GM03348 (cell line): Measurements from ENCODE around the gene THSD4.
"Not testable (repeated sequence)": the region's sequence is repeated elsewhere in the genome, so short reads cannot be mapped to it uniquely, and the experiment has no call there.

ENCODE experiments used
- DNase-seq: peaks from one replicate; pipeline ENCODE4 v3.0.0; 2012; ENCODE audit warnings: low spot score

THSD4 gene

DNA sequence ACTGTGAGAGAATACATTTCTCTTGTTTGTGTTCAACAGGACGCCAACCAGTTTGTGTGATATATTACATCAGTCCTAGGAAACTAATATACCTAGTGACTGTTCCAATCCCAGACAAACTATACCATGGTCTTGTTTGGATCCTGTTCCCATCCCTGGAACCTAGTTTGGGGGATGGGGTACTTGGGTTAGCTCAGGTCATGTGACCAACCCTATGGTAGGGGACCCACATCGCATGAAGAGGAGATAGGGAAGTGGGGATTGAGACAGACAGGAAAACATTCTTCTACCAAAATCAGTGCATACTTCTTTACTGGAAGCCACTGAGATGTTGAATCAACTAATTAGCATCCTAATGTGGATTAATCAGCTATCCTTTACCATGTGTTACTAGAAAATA, 146.1 kb downstream of the THSD4 start:
- DNase-seq = no peak

DNA sequence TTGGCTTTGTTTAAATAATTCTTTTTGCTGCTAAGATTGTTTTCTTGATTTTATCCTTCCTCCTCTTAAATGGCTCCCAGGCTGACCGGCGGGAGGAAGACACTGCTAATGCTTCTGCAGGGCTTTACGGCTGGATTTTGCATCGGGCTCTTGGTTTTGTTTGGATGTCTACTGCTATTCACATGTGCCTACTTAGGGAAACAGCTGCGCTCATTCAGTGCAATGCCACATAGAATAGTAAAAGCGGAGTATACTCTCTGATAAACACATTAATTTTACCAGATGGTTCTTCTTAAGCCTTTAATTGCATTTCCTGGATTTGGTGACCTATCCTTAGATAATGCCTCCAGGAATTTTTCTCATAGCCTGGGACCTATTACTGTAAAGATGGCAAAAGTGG, 146.6 kb downstream of the THSD4 start:
- DNase-seq = no peak

DNA sequence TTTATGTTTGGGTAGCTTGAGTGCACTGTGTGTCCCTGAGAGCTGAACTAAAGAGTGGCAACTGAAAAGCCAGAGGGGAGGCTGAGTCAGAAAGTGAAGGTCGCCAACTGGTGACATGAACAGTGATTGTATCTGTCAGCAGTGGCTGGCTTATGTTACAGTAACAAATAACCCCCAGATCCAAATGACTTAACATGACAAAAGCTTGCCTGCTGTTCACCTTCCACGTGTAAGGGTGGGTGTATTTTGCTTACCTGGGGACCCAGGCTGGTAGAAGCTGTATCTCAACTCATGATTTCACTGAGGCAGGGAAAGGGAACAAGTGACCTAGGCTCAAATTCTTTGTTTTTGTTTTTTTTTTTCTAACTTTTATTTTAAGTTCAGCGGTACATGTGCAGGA, 147.3 kb downstream of the THSD4 start:
- DNase-seq = no peak

DNA sequence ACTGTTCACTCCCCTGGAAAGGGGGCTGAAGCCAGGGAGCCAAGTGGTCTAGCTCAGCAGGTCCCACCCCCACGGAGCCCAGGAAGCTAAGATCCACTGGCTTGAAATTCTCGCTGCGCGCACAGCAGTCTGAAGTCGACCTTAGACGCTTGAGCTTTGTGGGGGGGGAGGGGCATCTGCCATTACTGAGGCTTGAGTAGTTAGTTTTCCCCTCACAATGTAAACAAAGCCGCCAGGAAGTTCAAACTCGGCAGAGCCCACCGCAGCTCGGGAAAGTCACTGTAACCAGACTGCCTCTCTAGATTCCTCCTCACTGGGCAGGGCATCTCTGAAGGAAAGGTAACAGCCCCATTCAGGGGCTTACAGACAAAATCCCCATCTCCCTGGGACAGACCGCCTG, 150.3 kb downstream of the THSD4 start:
- DNase-seq = not testable (repeated sequence)

DNA sequence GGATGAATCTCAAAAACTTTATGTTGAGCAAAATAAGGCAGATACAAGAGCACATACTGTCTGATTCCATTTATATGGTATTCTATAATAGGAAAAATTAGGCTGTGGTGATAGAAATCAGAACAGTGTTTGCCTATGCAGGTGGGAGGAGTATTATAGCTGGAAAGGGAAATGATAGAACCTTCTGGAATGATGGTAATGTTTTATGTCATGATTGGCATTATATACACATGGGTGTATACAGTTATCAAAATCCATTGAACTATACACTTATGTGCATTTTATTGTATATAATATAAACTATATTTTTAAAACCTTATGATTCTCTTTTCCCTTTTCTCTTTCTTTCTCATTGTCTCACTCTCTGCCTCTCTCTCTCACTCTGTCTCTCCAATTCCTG, 156.1 kb downstream of the THSD4 start:
- no peak for DNase-seq

DNA sequence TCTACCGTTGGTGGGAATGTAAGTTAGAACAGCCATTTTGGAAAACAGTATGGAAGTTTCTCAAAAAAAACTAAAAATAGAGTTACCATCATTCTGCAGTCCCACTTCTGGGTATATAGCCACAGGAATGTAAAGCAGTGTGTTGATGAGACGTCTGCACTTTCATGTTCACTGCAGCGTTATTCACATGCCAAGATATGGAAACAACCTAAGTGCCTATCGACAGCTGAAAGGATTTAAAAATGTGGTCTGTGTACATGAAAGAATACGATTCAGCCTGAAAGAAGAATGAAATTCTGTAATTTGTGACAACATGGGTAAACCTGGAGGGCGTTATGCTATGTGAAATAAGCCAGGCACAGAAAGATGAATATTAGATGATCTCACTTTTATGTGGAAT, 157.7 kb downstream of the THSD4 start:
- DNase-seq = peak; percentile 26

DNA sequence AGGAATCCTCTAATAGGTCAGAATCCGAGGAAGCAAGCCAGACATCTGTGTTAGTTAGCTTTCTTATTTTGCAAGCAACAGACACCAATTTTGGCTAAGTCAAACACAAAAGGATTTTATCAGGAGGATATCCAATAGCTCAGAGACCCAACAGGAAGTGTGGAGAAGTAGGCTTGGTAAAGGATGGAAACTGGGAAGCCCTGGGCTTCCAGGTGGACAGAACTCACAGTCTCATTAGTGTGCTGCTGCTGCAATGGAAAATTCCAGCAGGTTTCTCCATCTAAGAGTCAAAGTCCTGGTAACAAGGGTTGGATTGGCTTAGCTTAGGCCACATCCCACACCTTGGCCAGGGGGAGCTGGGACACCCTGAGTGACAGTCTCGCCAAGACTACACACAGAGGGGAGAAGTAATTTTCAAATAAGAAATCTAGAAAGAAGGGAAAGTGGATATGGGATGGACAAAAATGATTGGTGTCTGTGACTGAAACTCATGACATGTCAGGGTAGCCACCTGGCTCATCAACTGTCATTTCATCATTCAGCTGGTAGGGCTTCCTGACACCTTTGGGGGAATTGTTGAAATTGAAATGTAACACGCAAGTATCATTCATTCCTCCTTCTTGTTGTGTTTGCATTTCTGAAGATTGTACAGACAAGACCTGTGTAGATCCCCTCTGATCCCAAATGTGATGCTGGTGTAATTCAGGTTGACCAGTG, 158.6 kb downstream of the THSD4 start:
- DNase-seq = peak; percentile 27

DNA sequence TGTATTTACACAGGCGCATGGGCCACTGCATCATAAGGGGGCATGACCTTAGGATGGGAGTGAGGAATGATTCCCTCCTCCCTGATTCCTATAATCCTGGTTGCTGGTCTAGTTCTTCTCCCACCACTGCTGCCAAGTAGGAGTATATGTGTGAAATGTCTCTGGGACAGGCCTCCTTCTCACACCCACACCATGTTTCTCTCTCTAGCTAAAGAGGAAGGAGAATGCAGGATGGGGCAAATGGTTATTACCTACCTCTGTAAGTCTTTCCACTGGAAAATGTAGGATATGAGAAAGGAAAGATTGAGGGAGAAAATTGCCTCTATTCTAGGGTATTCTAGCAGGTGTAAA, 159.2 kb downstream of the THSD4 start:
- DNase-seq = no peak

DNA sequence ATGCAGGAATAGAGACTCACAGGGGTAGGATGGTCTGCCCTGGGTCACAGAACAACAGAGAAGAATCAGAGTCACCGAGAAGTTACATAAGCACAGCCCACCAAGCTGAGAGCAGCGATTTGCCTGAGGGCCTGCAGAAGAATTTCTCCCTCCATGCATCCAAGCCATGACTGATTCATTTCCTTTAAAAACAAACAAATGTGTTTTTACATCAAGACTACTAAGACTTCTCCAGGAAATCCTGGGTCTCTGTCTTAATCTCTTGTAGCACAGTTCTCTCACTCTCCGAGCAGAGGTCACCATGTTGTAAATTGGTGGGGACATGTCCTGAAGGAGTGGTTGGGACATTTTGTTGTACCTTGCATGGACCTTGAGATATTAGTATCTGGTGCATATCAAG, 159.8 kb downstream of the THSD4 start:
- DNase-seq = peak; percentile 45

DNA sequence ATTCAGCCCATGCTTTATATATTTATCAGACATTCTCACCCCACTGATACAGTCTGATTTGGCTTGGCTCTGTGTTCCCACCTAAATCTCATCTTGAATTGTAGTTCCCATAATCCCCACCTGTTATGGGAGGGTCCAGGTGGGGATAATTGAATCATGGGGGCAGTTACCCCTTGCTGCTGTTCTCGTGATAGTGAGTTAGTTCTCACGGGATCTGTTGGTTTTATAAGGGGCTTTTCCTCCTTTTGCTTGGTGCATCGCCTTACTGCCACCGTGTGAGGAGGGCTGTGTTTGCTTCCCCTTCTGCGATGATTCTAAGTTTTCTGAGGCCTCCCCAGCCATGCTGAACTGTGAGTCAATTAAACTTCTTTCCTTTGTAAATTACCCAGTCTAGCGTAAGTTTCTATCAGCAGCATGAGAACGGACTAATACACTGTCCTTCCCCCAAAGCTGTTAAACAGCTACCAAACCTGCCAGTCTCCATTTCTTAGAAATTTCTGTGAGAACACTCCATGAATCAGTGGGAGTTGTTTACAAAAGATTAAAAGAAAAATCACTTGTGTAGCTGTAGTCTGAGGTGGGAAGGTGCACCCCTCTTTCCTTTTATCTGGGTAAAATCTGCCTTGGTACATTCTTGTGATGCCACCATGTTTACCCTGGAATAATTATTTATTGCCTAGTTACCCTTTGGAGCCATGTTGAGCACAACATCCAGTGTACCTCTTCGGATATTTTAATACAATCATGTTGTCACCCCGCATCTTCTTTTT, 160.5 kb downstream of the THSD4 start:
- DNase-seq = no peak

DNA sequence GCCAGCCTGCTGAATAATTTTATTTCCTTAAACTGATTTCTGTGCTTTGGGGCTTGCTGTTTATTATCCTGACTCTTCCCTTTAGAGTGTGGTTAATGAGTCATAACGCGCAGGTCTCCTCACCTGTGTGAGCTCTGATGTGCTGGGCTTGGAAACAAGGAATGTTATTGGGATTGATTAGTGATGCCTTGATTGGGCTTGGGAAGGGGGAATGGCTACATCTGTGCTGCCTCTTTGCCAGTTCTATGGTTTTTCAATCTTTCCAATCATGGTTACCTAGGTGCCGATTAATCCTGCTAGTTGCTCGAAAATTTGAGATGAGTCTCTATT, 161.0 kb downstream of the THSD4 start:
- no peak for DNase-seq

DNA sequence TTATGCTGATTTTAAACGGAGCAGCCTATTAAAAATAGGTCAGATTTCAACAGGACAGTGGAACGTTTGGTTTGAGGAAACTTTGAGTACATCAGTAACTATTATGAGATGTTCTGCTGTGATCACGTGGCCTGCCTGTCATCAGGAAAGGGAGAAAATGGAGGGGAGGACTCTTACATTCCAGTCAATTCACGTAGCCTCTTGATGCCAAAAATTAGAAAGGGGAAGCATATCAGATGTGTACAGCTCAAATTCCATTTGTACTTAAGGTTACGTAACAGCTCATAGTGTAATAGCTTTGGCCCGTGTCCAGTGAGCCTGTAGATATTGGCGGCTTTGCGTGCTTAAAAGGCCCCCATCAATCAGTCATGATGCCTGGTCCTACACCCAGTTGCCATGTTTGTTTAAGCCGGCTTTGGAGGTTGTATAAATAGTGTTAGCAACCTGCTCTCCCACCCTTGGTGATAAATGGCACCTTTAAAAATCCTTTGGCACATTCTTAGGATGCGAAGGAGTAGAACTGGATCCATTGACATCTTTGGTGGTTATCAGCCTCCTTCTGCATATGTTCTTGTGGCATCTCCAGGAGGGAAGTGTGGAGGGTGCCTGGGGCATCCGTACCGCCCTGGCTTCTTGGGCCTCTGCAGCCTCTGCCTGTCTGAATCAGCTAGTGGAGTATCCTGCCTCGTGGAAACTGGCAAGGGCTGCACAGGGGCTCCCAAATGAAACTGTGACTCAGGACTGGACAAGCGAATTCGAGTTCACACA, 163.9 kb downstream of the THSD4 start:
- DNase-seq = peak; percentile 80

DNA sequence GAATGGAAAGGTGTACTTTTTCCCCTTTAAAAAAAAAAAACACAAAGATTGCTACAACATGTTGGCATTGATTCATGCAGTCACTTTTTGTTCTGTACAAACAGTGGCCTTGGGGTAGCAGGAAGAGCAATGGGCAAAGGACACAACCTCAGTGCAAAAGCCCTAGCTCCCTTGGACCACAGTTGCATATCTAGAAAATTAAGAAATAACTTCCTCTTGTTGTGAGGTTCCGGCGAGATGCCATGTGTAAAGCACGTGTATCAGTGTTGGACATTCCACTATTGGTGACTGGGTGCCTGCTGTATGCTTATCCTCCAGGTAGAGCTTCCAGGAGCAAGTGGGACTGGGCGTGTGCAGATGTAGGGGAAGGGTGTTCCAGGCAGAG, 164.5 kb downstream of the THSD4 start:
- DNase-seq = no peak

DNA sequence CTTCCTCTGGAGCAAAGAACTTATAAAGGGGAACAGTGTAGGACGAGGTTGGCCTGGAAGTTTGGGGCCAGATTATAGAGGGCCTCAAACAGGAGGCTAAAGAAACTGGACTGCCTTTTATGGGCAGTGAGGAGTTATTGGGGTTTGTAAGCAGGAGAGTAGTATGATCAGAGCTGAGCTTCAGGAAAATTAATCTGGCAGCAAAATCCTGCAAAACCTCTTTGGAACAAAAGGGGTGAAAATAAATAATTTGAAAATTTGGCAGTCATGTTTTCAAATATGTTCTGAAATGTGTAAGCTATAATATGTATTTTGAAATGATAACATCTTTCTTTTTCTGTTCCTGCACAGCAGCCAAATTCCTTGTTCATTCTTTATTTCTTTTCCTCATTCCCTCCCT, 164.9 kb downstream of the THSD4 start:
- DNase-seq = no peak

DNA sequence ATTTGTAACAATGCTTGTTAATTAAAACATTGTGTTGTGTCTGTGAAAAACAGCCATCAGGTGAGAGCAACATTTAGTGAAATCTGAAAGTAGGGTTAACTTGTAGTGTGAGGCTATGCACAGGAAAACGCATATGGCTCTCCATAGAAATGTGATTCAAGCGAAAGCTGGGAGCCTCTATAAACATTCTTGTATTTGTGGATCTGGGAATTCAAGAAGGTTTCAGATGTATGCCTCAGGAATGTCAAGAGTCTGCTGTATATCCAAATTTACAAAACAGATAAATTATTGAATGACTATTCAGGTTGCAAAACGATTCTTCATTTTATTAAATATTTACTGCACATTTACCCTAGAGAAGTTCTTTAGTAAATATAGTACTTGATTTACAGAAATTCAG, 166.0 kb downstream of the THSD4 start:
- DNase-seq = no peak

DNA sequence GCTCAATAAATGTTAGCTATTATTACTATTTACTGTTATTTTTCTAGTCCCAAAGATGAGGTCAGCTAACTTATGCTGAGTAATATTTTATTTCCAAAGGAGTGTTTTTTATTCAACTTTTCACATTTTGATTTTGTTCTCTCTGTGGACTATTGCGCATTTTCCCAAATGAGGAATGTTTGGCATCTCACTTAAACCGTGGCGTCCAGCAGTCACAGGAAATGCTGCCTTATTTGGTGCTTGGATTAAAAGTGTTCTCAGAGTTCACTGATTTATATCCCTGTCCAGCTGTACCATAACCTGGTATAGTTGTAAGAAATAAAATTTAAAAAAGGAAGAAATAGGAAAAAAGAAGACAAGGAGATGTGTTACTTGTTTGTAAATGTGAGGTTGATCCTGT, 166.8 kb downstream of the THSD4 start:
- DNase-seq = peak; percentile 73

DNA sequence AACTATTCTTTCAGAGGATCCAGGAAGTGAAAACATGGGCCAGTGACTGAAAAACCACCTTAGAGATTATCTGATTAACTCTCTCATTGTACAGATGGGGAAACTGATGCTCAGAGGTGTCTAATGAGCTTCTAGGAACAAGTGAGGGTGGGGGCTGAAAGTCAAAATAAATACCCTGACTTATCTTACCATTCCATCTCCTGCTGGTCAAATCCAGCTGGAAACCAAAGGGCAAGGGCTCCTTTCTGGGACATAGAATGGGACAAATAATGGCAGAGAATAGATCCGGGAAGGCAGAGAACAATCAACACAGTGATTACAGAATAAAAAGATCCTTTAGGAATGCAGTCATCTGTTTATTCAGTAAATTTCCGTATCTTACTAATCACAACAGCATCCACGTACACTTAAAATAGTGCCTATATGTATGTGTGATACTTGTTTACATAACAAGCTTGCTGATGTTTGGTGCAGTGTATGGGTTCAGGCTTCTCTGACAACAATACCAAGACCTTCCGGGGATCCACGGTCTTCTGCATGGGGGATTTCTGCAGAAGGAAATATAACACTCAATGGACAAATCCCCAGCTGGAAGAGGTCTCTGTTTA, 173.2 kb downstream of the THSD4 start:
- no peak for DNase-seq

DNA sequence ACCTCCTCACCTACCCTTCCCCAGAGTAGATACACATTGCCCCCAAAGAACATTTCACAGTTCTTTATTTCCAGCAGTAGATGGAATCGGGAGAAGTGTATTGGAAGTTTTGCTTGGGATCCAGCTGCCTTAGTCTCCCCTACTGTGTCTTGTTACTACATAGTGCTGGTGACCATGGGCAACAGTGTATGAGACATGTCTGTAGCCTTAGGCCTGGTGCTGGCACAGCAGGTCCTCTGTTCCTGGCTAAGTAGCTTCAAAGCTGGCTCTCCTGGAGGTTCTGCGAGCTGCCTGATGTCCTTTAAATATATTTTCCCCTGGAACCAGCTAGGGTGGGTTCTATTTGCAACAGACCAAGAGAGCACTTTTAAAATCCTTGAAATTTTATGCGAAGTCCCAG, 174.7 kb downstream of the THSD4 start:
- no peak for DNase-seq

DNA sequence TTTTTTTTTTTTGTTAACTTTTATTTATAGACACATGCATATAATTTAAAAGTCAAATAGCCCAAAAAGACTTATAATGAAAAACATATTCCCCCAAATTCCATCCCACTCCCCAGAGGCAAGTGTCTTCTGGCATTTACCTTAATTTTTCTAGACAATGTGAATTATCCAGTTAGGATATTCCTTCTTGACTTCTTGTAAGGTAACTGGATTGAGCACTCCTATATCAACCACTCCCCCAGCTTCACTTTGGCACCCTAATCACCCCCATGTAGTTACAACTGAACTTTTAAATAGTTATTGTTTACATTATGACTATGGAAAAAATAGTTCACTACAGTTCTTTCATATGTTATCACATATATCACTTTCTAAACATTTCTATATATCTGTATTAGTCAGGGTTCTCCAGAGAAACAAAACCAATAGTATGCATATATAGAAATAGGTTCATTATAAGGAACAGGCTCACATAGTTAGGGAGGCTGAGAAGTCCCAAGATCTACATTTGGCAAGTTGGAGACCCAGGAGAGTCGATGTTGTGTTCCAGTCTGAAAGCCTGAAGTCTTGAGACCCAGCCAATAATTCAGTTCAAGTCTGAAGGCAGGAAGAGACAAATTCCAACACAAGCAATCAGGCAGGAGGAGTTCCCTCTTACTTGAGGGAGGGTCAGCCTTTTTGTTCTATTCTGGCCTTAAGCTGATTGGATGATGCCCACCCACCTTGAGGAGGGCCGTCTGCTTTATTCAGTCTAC, 175.8 kb downstream of the THSD4 start:
- DNase-seq = no peak

DNA sequence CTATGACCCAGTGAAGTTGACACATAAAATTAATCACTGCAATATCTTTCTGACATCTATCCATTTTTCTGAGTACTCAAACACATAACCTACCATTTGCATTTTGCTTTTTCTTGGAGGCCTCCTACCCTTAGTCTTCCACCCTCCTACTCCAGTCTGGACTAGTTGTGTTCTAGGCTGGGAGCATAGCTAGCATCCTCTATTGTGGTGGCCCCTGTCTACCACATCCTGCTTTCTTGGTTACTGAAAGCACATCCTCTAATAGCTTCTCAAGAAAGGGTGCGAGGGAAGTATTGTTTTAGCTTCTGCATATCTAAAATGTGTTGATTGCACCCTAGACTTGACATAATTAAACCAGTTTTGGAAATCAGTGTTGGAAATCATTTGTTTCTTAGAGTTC, 176.5 kb downstream of the THSD4 start:
- DNase-seq = no peak

DNA sequence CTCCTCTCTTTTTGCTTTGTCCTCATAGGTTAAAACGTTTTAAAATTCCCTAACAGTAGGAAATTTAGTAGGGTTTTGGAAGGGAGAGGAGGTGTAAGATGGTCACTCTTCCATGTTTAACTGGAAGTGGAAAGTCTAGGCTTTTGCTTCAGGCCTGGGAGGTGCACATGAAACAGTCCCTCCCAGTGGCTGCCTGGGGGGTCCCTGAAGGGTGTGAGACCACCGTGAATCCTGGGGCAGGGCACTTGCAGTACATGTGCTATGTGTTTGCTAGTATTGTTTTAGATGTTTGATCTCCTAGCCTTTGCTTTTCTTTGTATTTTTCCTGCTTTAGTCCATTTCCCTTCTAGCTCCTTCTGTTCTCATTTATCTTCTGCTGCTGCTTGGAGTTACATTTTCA, 178.5 kb downstream of the THSD4 start:
- DNase-seq = no peak

DNA sequence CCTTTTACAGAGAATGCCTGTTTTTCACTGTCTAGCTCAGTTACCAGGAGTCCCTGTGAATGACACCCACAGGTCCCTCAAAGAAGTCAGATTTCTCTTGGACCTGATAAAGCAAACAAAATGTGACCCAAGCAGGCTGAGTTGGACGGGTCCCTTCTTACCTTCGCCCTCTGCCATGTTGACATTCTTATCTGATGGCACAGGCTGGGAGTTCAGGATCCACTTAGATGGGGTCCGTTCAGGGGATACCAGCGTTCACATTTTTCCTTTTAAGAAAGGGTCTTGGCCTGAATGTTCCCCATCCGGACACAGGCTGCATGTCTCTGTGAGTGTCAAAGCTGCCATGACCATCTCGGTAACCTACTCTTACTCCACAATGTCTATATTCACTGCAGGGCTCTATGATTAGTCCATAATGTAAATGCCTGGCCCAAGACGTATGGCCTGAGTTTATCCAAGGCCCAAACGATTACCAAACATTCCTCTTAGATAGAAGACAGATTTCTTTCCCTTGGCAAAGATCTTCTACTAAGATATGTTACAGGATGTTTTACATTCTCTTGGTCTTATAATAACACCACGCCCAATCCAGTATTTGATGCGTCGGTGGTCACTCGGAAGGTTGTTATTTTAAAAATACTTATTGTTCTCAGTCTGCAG, 179.1 kb downstream of the THSD4 start:
- peak; percentile 70 for DNase-seq
